ENCODE results near the gene TRIM15. TPM values are rescaled to one million over a fixed set of nuclear protein-coding genes. Genes with fewer than 3 reads are reported as not detected.

The TRIM15 gene
- total and polyA plus RNA-seq, 4 donors, result 0.01 to 0.06 TPM; not detected in 2

GRCh38 chr6:30200551-30201281 is 37.4 kb downstream of the TRIM15 start:
- peaks cover 8 to 41% (median 27%) of the 10 kb centered on the region in 4 donors for H3K36me3 ChIP-seq (ENCODE audit: control insufficient read depth in 4 of 4, insufficient read depth in 4 of 4, low read length in 4 of 4)
- H3K4me3 ChIP-seq, result no peak overlapping the region
- DNase-seq (no peak), ATAC-seq (ENCODE audit: insufficient read depth, low FRiP score) (no peak)
- no peak for TF ChIP-seq CTCF (IDR thresholded peaks at IDR 0.05; ENCODE audit: control extremely low read depth, extremely low read depth)
- peaks cover 0 to 2% (median 0%) of the 10 kb centered on the region in 4 donors for H3K9me3 ChIP-seq (ENCODE audit: control insufficient read depth in 4 of 4, insufficient read depth in 3 of 4, low read length in 3 of 4)
- H3K9ac ChIP-seq (ENCODE audit: insufficient read depth in 1 of 2, low read length in 2 of 2), result no peak overlapping the region
- H3K27me3 ChIP-seq (ENCODE audit: control insufficient read depth in 3 of 3, insufficient read depth in 3 of 3, low read length in 2 of 3), result no peaks in the 10 kb centered on the region
- 42 to 60% methylated on average over 6 of the region's 6 CpGs for WGBS, 2 donors
- H3K27ac ChIP-seq (ENCODE audit: low read depth in 1 of 2, low read length in 1 of 2), result no peak overlapping the region
- H3K4me1 ChIP-seq (ENCODE audit: control insufficient read depth in 5 of 5, insufficient read depth in 5 of 5, low read length in 5 of 5), result peaks cover 0 to 7% (median 0%) of the 10 kb centered on the region in 5 donors

GRCh38 chr6:30202366-30202765 is 39.0 kb downstream of the TRIM15 start:
- Histone ChIP-seq H3K27ac (ENCODE audit: low read depth in 1 of 2, low read length in 1 of 2) (no peak overlapping the region), H3K27me3 (ENCODE audit: control insufficient read depth in 3 of 3, insufficient read depth in 3 of 3, low read length in 2 of 3) (no peaks in the 10 kb centered on the region), H3K4me3 (no peak overlapping the region), H3K9ac (ENCODE audit: insufficient read depth in 1 of 2, low read length in 2 of 2) (no peak overlapping the region), H3K9me3 (ENCODE audit: control insufficient read depth in 4 of 4, insufficient read depth in 3 of 4, low read length in 3 of 4) (peaks cover 0 to 2% (median 0%) of the 10 kb centered on the region in 4 donors), H3K36me3 (ENCODE audit: control insufficient read depth in 4 of 4, insufficient read depth in 4 of 4, low read length in 4 of 4) (peaks cover 5 to 27% (median 19%) of the 10 kb centered on the region in 4 donors), H3K4me1 (ENCODE audit: control insufficient read depth in 5 of 5, insufficient read depth in 5 of 5, low read length in 5 of 5) (peaks cover 8 to 17% (median 8%) of the 10 kb centered on the region in 5 donors)
- no peak for TF ChIP-seq CTCF (IDR thresholded peaks at IDR 0.05; ENCODE audit: control extremely low read depth, extremely low read depth)
- 79 to 95% methylated on average over 4 of the region's 4 CpGs for WGBS, 2 donors
- DNase-seq (no peak), ATAC-seq (ENCODE audit: insufficient read depth, low FRiP score) (no peak)

DNA sequence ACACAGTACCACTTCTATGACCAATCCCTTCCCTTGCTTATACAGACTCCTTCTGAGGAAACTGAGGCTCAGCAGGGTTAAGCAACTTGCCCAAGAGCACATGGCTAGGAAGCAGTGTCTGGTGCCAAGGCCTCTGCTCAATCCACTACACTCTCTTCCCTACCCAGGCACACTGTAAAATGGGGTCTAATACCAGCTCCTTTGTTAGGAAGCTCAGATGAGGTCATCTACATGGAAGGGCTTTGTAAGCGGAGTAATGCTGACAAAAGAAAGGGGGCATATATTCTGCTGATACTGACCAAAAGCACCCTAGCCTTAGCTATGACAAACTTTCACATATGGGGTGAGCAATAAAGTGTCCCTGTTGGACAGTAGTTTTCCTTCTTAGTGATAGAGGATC is 40.8 kb downstream of the TRIM15 start:
- Histone ChIP-seq H3K4me1 (ENCODE audit: control insufficient read depth in 5 of 5, insufficient read depth in 5 of 5, low read length in 5 of 5) (peaks cover 15 to 21% (median 18%) of the 10 kb centered on the region in 5 donors), H3K9me3 (ENCODE audit: control insufficient read depth in 4 of 4, insufficient read depth in 3 of 4, low read length in 3 of 4) (no peaks in the 10 kb centered on the region), H3K4me3 (no peak overlapping the region), H3K27ac (ENCODE audit: low read depth in 1 of 2, low read length in 1 of 2) (no peak overlapping the region), H3K27me3 (ENCODE audit: control insufficient read depth in 3 of 3, insufficient read depth in 3 of 3, low read length in 2 of 3) (no peaks in the 10 kb centered on the region), H3K9ac (ENCODE audit: insufficient read depth in 1 of 2, low read length in 2 of 2) (no peak overlapping the region), H3K36me3 (ENCODE audit: control insufficient read depth in 4 of 4, insufficient read depth in 4 of 4, low read length in 4 of 4) (peaks cover 5 to 15% (median 11%) of the 10 kb centered on the region in 4 donors)
- DNase-seq (no peak), ATAC-seq (ENCODE audit: insufficient read depth, low FRiP score) (no peak)
- 96 to 98% methylated on average over 1 of the region's 1 CpG for WGBS, 2 donors
- no peak for TF ChIP-seq CTCF (IDR thresholded peaks at IDR 0.05; ENCODE audit: control extremely low read depth, extremely low read depth)

All from lung (tissue), 12 donors.